ENCODE measurements around the gene SYCN. TPM values are rescaled to one million over a fixed set of nuclear protein-coding genes. Genes with fewer than 3 reads are reported as not detected.

The SYCN gene
- total RNA-seq, 6 experiments from 2014 or later, result not detected

- H3K27me3 ChIP-seq, result no peaks in the 10 kb centered on the region
- H3K4me1 ChIP-seq, result no peaks in the 10 kb centered on the region
- intact Hi-C loops (cut with DNase I), result no loop called here
- WGBS (ENCODE audit: insufficient coverage, low coverage, low lambda C conversion rate, missing lambda C conversion rate), result 89% methylated on average over 5 of the region's 10 CpGs
- H3K36me3 ChIP-seq, result peaks cover 0 to 19% (median 6%) of the 10 kb centered on the region in 4 donors
- H3K4me3 ChIP-seq, result no peak overlapping the region
- no peak for ATAC-seq
- no peak for DNase-seq
- TF ChIP-seq POLR2A (IDR thresholded peaks at IDR 0.05), result no peak
- TF ChIP-seq, protein P1, sequence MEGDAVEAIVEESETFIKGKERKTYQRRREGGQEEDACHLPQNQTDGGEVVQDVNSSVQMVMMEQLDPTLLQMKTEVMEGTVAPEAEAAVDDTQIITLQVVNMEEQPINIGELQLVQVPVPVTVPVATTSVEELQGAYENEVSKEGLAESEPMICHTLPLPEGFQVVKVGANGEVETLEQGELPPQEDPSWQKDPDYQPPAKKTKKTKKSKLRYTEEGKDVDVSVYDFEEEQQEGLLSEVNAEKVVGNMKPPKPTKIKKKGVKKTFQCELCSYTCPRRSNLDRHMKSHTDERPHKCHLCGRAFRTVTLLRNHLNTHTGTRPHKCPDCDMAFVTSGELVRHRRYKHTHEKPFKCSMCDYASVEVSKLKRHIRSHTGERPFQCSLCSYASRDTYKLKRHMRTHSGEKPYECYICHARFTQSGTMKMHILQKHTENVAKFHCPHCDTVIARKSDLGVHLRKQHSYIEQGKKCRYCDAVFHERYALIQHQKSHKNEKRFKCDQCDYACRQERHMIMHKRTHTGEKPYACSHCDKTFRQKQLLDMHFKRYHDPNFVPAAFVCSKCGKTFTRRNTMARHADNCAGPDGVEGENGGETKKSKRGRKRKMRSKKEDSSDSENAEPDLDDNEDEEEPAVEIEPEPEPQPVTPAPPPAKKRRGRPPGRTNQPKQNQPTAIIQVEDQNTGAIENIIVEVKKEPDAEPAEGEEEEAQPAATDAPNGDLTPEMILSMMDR (IDR thresholded peaks at IDR 0.05), result no peak
- H3K9me3 ChIP-seq, result no peaks in the 10 kb centered on the region
- H3K27ac ChIP-seq, result no peak overlapping the region
Observed at GRCh38 chr19:39177110-39177699, 26.9 kb downstream of the SYCN start.

GRCh38 chr19:39175564-39175963 lies 28.5 kb downstream of the SYCN start:
- intact Hi-C loops (cut with DNase I), result no loop called here
- peaks cover 0 to 19% (median 6%) of the 10 kb centered on the region in 4 donors for H3K36me3 ChIP-seq
- H3K27me3 ChIP-seq, result no peaks in the 10 kb centered on the region
- TF ChIP-seq POLR2A (IDR thresholded peaks at IDR 0.05), result no peak
- TF ChIP-seq, protein P1 (IDR thresholded peaks at IDR 0.05), result no peak
- H3K4me1 ChIP-seq, result no peaks in the 10 kb centered on the region
- no CpG with 5 or more reads among the region's 7 CpGs for WGBS (ENCODE audit: insufficient coverage, low coverage, low lambda C conversion rate, missing lambda C conversion rate)
- DNase-seq (no peak), ATAC-seq (no peak)
- no peaks in the 10 kb centered on the region for H3K9me3 ChIP-seq
- H3K27ac ChIP-seq, result no peak overlapping the region
- H3K4me3 ChIP-seq, result no peak overlapping the region

DNA sequence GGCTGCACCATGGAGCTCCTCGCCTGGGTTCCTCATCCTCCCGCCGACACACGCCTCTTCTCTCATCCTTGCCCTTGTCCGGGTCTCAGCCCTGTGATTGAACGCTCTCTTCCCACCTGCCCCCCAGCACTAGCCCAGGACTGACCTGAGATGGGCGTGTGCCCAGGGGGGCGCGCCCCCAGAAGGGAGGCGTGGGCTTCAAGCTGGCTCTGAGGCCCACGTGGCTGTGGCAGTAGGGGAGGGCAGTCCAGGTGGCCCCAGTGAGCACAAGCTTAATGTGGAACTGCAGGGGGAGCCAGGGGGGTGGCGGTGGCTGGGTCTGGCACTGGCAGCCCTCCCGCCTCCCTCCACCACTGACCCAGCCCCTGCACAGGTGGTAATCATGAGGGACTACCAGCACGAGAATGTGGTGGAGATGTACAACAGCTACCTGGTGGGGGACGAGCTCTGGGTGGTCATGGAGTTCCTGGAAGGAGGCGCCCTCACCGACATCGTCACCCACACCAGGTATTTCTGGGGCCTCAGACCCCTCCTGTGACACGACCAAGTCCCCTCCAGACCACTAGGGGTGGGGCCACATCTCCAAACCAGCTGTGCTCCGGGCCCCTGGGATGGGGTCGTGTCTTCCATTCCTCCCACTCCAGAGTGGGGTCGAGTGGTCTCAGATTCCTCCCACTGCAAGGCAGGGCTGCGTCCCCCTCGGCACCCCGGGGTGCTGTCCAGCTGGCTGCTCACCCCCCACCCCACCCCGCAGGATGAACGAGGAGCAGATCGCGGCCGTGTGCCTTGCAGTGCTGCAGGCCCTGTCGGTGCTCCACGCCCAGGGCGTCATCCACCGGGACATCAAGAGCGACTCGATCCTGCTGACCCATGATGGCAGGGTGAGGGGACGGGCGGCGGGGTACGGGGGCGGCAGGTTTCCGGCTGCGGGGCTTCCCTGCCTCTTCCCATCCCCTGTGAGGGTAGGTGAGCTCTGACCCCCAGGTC lies 29.2 kb downstream of the SYCN start:
- peaks cover 0 to 19% (median 6%) of the 10 kb centered on the region in 4 donors for H3K36me3 ChIP-seq

DNA sequence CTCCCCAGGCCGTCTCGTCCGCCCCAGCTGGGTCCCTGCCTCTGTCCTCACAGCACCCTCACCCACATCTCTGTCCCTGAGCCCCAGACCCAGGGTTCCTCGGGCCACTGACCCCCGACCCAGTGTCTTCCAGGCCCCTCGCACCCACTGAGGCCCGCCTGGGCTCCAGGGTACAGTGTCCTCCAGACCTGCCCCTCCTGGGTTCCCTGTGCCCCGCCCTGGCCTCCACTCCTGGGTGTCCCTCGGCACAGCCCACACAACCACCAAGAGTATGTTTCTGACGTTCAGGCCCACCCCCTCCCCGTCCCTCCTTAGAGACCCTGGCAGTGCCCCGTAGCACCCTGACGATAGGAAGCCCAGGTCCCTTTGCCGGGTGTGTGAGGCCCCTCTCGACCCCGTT lies 29.9 kb downstream of the SYCN start:
- no peak overlapping the region for H3K27ac ChIP-seq
- intact Hi-C loops (cut with DNase I), result no loop called here
- H3K9me3 ChIP-seq, result no peaks in the 10 kb centered on the region
- peaks cover 0 to 19% (median 6%) of the 10 kb centered on the region in 4 donors for H3K36me3 ChIP-seq
- 83% methylated on average over 13 of the region's 16 CpGs for WGBS (ENCODE audit: insufficient coverage, low coverage, low lambda C conversion rate, missing lambda C conversion rate)
- H3K4me1 ChIP-seq, result no peaks in the 10 kb centered on the region
- DNase-seq (no peak), ATAC-seq (no peak)
- TF ChIP-seq, protein P1 (IDR thresholded peaks at IDR 0.05), result no peak
- no peak for TF ChIP-seq POLR2A (IDR thresholded peaks at IDR 0.05)
- no peaks in the 10 kb centered on the region for H3K27me3 ChIP-seq
- H3K4me3 ChIP-seq, result no peak overlapping the region

More for the DNA sequence above, 29.2 kb downstream of the SYCN start:
- WGBS (ENCODE audit: insufficient coverage, low coverage, low lambda C conversion rate, missing lambda C conversion rate), result 82% methylated on average over 8 of the region's 43 CpGs
- TF ChIP-seq POLR2A (IDR thresholded peaks at IDR 0.05), result no peak
- TF ChIP-seq, protein P1 (IDR thresholded peaks at IDR 0.05), result no peak
- Histone ChIP-seq H3K4me3 (no peak overlapping the region), H3K27ac (no peak overlapping the region), H3K27me3 (no peaks in the 10 kb centered on the region), H3K9me3 (no peaks in the 10 kb centered on the region), H3K4me1 (no peaks in the 10 kb centered on the region)
- DNase-seq, result no peak
- ATAC-seq, result no peak
- intact Hi-C loops (cut with DNase I), result no loop called here
